Mucosa of stomach (tissue), 1 donor: Measurements from ENCODE around the gene CDKAL1.

Experiments used
- H3K27me3 ChIP-seq: one replicate; pipeline ENCODE4 v1.7.0; 2013; ENCODE audit warnings: mild to moderate bottlenecking, low read length; ENCODE audit not compliant: control insufficient read depth, insufficient read depth
- H3K36me3 ChIP-seq: one replicate; pipeline ENCODE4 v1.7.0; 2013; ENCODE audit warnings: low read length; ENCODE audit not compliant: control insufficient read depth, insufficient read depth
- H3K4me1 ChIP-seq: one replicate; pipeline ENCODE4 v1.7.0; 2013; ENCODE audit warnings: mild to moderate bottlenecking, low read length; ENCODE audit not compliant: control insufficient read depth, insufficient read depth
- H3K4me3 ChIP-seq: one replicate; pipeline ENCODE4 v1.7.0; 2013; ENCODE audit warnings: low read length
- H3K9ac ChIP-seq: one replicate; pipeline ENCODE4 v1.7.0; 2013; ENCODE audit warnings: mild to moderate bottlenecking, low read length, moderate library complexity
- H3K9me3 ChIP-seq: one replicate; pipeline ENCODE4 v1.7.0; 2013; ENCODE audit warnings: mild to moderate bottlenecking, low read length, moderate library complexity; ENCODE audit not compliant: control insufficient read depth
- donor health status: Pancreatic carcinoma.

CDKAL1 gene

DNA sequence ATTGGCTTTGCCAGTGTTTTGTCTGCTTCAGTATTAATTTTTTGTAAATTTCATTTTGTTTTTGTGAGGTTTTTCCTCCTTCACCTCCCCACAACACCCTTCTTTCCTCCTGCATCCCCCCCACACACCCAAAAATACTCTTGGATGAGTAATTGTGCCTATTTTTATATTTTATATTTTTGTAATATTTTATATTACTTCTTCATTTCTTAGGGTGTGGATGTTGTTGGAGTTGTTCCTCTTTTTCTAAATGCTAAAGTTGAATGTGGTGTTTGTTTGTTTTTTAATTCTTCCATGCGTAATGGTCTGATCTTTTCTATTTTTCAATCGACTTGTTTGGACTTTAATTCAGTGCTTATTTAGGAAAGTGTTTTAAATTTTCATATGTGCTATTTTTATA lies 638.8 kb downstream of the CDKAL1 start:
- H3K27me3 ChIP-seq = no peaks in the 10 kb centered on the region
- no peak overlapping the region for H3K4me3 ChIP-seq
- no peaks in the 10 kb centered on the region for H3K9me3 ChIP-seq
- no peak overlapping the region for H3K9ac ChIP-seq
- H3K36me3 ChIP-seq = no peaks in the 10 kb centered on the region
- H3K4me1 ChIP-seq = no peaks in the 10 kb centered on the region

DNA sequence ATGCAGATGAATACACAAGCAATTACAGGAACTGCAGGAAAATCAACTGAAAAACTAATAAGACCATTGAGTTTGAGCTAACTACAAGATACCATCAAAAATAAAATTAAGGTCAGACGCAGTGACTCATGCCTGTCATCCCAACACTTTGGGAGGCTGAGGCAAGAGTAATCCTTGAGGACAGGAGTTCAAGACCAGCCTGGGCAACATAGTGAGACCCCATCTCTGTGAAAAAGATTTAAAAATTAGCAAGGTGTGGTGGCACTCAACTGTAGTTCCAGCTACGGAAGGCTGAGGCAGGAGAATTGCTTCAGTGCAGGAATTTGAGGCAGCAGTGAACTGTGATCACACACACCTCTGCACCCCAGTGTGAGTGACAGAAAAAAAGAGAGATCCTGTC lies 639.4 kb downstream of the CDKAL1 start:
- Histone ChIP-seq H3K4me1 (no peaks in the 10 kb centered on the region), H3K36me3 (no peaks in the 10 kb centered on the region), H3K4me3 (no peak overlapping the region), H3K9me3 (no peaks in the 10 kb centered on the region), H3K27me3 (no peaks in the 10 kb centered on the region), H3K9ac (no peak overlapping the region)

DNA sequence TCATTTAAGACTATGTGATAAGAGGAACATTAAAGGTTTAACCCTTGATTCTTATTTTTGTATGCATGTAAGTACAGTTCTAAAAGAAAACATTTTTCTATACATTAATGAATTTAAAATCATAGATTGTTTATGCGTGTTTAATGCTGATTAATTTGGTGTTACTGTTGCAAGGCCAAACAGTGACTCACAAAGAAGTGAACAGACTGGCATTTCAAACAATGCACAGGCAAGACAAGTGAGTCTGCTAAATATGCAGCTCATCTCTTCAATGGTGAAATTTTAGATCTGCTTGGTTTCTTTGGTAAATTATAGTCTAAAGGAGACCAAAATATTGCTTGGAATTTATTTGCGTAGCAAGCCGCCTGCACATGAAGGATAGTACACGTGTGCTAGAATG lies 641.9 kb downstream of the CDKAL1 start:
- Histone ChIP-seq H3K9ac (no peak overlapping the region), H3K27me3 (no peaks in the 10 kb centered on the region), H3K4me3 (no peak overlapping the region), H3K9me3 (no peaks in the 10 kb centered on the region), H3K36me3 (no peaks in the 10 kb centered on the region), H3K4me1 (no peaks in the 10 kb centered on the region)

DNA sequence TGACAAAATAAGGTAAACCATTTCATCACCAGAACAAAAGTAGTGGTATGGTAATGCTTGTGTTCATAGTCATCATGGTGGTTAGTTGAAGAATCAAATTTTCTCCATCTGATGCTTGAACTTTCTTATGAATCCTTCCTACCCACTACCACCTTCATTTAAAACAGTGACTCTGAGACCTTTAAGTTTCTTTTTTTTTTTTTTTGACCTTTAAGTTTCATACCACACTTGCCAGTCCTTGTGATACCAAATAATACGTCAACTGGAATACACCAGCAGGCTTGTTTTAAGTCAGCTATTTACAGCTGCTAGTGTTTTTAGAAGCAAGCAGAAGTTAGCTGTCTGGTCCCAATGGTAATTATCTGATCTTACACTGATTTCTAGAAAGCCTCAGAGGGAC lies 645.9 kb downstream of the CDKAL1 start:
- no peaks in the 10 kb centered on the region for H3K36me3 ChIP-seq
- H3K4me1 ChIP-seq = no peaks in the 10 kb centered on the region
- no peak overlapping the region for H3K4me3 ChIP-seq

DNA sequence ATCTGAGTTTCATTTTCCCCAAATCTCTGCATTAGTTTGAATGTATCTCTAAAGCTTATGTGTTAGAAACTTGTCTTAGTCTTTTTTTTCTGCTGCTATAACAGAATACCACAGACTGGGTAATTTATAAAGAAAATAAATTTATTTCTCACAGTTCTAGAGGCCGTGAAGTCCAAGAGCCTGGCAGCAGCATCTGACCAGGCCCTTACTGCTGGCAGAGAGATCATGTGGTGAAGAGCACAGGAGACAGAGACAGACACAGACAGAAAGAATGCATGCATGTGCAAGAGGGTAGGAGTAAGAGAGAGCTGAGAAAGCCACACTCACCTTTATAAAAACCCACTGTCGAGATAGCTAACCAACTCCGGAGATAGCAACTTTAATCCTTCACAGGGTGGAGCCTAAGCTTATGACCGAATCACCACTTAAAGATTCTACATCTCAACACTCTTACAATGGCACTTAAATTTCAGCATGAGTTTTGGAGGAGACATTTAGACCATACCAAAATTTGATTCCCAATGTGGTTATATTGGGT lies 646.6 kb downstream of the CDKAL1 start:
- no peaks in the 10 kb centered on the region for H3K36me3 ChIP-seq
- no peak overlapping the region for H3K9ac ChIP-seq
- H3K4me1 ChIP-seq = no peaks in the 10 kb centered on the region
- H3K9me3 ChIP-seq = no peaks in the 10 kb centered on the region
- no peak overlapping the region for H3K4me3 ChIP-seq
- H3K27me3 ChIP-seq = no peaks in the 10 kb centered on the region

More for the DNA sequence above, 645.9 kb downstream of the CDKAL1 start:
- Histone ChIP-seq H3K27me3 (no peaks in the 10 kb centered on the region), H3K9ac (no peak overlapping the region), H3K9me3 (no peaks in the 10 kb centered on the region)

DNA sequence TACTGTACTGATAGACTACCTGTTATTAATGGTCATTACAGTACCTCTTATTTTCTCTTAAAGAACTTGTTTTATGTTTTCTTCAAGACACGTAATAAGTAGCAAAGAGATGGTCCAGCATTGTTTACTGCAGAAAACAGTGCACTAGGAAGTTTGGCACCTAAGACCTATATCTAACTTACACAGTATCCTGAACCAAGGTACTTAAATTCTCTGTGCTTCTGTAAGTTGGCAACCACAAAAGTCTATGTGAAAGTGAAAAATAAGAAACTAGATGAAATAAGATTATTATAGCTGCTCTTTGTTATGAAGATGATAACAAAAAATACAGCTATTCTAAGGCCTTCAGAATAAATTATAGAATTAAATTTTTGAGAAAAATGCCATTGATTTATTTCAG lies 647.6 kb downstream of the CDKAL1 start:
- no peaks in the 10 kb centered on the region for H3K4me1 ChIP-seq
- no peaks in the 10 kb centered on the region for H3K9me3 ChIP-seq
- H3K4me3 ChIP-seq = no peak overlapping the region
- no peaks in the 10 kb centered on the region for H3K27me3 ChIP-seq
- no peak overlapping the region for H3K9ac ChIP-seq
- no peaks in the 10 kb centered on the region for H3K36me3 ChIP-seq

DNA sequence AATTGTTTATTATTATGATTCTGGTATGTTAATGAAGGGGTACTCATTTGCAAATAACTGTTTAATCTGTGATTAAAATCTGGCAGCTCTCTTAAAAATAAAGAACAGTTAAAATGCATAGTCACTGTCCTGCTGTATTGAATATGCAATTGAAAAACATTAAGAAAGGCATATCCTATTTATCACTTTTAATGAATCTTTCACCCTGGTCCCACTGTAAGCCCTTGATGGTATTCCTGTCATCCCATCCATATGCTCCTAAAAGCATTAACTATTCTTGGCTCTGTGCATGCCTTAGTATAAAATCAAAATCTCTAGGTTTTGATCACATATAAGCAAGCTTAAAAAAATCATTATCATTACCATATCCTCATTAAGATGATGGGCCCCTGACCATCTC lies 648.3 kb downstream of the CDKAL1 start:
- no peaks in the 10 kb centered on the region for H3K27me3 ChIP-seq
- no peaks in the 10 kb centered on the region for H3K4me1 ChIP-seq
- H3K9ac ChIP-seq = no peak overlapping the region
- H3K4me3 ChIP-seq = no peak overlapping the region
- no peaks in the 10 kb centered on the region for H3K9me3 ChIP-seq
- H3K36me3 ChIP-seq = no peaks in the 10 kb centered on the region

DNA sequence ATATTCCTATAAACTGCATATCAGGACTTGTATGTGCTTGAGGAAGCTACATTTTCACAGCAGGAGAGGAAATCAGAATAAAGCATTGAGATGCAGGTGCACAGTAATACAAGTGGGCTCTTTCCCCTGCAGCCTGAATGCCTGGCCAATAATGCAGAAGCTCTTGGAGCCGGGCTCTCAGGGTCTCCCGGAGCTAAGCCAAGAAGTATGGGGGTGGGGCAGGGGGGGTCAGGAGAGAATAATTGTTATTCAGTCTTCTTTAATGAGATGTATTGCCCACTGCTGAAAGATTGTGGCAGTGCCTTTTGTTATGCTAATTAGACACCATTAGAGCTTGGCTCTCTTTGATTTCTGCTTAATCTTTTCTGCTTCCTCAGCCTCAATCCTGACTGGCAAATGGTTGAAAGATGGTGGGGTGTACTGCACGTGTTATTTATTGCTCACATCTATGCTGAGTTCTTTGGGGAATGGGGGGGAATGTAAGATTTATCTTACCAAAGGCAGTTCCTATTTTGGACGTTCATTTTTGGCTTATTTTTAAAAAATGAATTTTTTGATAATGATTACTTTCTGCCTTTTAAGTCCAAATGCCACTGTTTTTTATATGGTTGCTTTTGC lies 651.7 kb downstream of the CDKAL1 start:
- H3K9ac ChIP-seq = no peak overlapping the region
- H3K4me3 ChIP-seq = no peak overlapping the region
- no peaks in the 10 kb centered on the region for H3K27me3 ChIP-seq
- no peaks in the 10 kb centered on the region for H3K36me3 ChIP-seq
- H3K4me1 ChIP-seq = no peaks in the 10 kb centered on the region
- H3K9me3 ChIP-seq = no peaks in the 10 kb centered on the region

DNA sequence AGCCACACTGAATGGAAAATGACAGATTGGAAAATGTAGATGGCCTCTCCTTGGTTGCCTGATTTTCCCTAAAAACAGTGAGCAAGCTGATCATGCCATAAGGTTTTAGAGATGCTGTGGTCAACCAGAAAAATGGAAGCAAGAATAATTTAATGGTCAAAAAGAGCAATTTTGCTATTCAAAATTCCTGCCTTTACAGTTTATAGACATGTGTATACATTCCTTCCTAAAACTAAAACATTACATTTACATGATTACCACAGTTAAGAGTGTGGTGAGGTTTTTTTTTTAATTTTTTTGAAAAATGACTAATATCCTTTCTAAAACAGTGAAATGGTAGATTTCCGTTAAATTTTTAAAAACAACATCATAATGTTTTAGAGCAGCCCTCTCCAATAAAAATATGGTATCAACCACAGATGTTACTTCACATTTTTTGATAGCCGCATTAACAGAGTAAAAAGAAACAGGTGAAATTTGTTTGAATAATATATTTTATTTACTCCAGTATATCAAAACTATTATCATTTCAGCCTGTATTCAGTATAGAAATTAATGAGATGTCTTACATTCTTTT lies 652.3 kb downstream of the CDKAL1 start:
- no peak overlapping the region for H3K4me3 ChIP-seq
- H3K9me3 ChIP-seq = no peaks in the 10 kb centered on the region
- no peaks in the 10 kb centered on the region for H3K36me3 ChIP-seq
- H3K9ac ChIP-seq = no peak overlapping the region
- H3K27me3 ChIP-seq = no peaks in the 10 kb centered on the region
- H3K4me1 ChIP-seq = no peaks in the 10 kb centered on the region

DNA sequence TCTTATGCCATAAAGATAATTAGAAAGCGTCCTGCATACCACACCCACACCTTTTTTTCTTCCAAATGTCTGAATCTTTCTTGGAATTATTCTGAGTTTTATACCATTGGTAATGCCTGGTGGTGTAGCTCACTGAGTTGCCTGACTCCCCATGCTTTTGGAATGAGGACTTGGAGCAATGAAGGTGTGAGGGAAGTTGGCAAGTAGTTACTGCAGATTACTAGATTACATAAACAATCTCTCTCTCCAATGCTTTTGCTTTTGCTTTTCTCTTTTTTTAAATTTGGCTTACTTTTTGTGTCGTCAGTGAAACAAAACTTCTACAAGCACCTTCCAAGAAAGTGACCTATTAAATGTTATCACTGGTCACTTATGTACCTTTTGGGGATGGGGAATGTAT lies 653.2 kb downstream of the CDKAL1 start:
- no peaks in the 10 kb centered on the region for H3K36me3 ChIP-seq
- H3K9me3 ChIP-seq = no peaks in the 10 kb centered on the region
- H3K4me1 ChIP-seq = no peaks in the 10 kb centered on the region
- no peaks in the 10 kb centered on the region for H3K27me3 ChIP-seq
- no peak overlapping the region for H3K9ac ChIP-seq
- H3K4me3 ChIP-seq = no peak overlapping the region

DNA sequence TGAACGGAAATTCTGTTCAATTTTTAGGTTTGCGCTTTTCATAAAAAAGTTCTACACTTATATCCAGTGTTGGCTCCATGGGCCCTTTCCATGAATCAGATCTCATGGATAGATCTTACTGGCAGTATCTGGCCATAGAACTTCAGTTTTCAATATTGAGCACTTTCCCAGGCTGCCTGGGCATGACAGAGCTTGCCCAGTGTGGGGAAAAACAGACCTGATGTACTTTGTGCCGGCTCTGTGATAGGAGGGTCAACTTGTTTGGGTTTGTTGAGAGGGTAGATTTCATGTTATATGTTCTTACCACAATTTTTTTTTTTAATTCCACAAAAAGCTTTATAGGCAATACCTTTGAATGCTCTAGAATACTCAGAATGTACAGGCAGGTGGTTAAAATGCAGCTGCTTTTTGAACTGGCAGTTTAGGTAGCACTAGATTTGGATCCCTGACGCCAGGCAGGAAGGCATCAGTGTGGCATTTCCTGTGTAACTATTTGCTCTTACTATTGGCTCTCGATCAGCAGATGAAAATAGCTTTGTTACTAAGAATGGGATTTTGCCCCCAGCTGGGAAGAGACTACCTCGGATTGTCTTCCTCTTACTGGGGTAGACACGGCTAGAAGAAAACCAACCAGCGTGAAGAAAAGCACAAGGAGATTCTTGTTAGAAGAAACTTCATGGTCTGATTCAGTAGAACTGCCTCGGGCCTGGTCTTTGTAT lies 654.4 kb downstream of the CDKAL1 start:
- H3K4me3 ChIP-seq = no peak overlapping the region
- H3K4me1 ChIP-seq = no peaks in the 10 kb centered on the region
- H3K9ac ChIP-seq = no peak overlapping the region
- H3K27me3 ChIP-seq = no peaks in the 10 kb centered on the region
- H3K36me3 ChIP-seq = no peaks in the 10 kb centered on the region
- no peaks in the 10 kb centered on the region for H3K9me3 ChIP-seq

DNA sequence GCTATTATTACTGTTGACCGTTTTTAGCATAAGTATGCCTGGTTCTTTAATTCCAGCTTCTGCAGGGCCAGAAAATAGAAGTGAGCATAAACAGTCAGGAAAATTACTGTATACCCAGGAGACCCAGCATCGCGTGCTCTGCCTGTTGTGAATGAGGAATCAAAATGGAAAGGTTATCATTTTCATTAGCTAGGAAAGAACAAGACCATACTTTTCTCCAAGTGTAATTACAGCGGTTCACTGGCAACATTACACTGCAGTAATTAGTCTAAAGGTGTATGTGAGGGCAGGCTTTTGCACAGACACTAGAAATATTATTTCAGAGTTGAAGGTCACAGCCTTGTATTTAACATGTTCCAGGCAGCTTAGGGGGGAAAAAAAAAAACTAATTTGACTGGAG lies 655.5 kb downstream of the CDKAL1 start:
- Histone ChIP-seq H3K9ac (no peak overlapping the region), H3K4me1 (no peaks in the 10 kb centered on the region), H3K4me3 (no peak overlapping the region), H3K27me3 (no peaks in the 10 kb centered on the region), H3K9me3 (no peaks in the 10 kb centered on the region), H3K36me3 (no peaks in the 10 kb centered on the region)
